GM21360 (cell line): ENCODE results near the gene A3GALT2.
"Not testable (repeated sequence)": the region's sequence is repeated elsewhere in the genome, so short reads cannot be mapped to it uniquely, and the experiment has no call there.

ENCODE experiments used
- ATAC-seq: cut with Tn5 transposase; IDR thresholded peaks from one replicate; pipeline ENCODE4 v1.9.1; 2021; ENCODE audit warnings: mild to moderate bottlenecking, moderate library complexity; ENCODE audit not compliant: unreplicated experiment

The A3GALT2 gene

GRCh38 chr1:33316601-33317000 is 4.3 kb downstream of the A3GALT2 start:
- ATAC-seq = no peak

- no peak for ATAC-seq
These were observed 6.5 kb downstream of the A3GALT2 start for GRCh38 chr1:33314416-33314815.

DNA sequence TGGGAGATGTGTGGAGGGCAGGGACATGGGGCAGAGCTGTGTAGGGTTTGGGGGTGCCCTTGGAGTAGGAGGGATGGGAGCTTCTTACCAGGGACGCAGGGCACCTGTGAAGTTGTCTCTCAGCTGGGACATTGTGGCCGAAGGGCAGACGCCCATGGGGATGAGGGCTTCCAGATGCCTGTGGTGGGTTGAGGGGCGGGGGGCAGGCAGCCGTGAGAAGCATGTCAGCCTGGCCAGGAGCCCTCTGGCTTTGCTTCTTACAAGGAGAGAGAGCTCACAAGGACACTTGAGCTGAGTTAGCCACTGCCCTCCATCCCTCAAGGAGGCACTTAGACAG is 8.5 kb downstream of the A3GALT2 start:
- ATAC-seq = no peak

DNA sequence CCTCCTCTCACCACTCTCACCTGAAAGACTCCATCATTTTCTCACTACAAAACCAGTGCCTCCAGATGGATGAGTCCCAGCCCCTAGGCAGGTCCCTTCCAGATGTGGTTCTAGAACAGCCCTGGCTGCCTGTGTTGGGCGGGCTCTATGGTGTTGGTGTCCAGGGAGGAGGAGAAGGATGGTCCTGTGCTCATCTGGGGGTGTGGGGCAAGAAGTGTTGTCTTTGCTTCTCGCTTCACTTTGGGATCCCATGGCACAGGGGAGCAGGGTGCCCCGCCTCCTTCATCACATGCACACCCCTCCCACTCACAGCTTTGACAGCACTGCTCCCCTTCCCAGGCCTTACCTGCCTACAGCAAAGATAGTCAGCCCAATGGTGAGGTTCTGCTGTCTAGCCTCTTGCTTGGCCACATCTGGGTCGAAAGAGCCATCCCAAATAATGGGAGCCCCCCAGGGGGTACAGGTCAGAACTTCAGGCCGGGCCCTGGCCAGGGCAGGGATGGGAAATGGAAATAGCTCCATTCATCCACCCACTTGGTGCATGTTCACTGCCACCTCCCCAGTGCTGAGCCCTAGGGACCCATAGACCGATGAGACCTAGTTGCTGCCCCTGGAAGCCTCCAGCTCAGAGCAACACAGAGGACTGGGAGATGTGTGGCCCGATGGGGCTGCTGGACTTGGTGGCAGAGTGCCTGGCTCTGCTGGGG is 9.0 kb downstream of the A3GALT2 start:
- ATAC-seq = no peak

- ATAC-seq = no peak
These were observed 10.2 kb downstream of the A3GALT2 start for GRCh38 chr1:33310702-33311101.

DNA sequence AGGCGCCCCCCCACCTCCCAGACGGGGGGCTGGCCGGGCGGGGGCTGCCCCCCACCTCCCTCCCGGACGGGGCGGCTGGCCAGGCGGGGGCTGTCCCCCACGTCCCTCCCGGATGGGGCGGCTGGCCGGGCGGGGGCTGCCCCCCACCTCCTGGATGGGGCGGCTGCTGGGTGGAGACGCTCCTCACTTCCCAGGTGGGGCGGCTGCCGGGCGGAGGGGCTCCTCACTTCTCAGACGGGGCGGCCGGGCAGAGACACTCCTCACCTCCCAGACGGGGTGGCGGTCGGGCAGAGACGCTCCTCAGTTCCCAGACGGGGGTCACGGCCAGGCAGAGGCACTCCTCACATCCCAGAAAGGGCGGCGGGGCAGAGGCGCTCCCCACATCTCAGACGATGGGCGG is 11.5 kb downstream of the A3GALT2 start:
- not testable (repeated sequence) for ATAC-seq

GRCh38 chr1:33307494-33307864 is 13.4 kb downstream of the A3GALT2 start:
- no peak for ATAC-seq

- no peak for ATAC-seq
These were observed 14.0 kb downstream of the A3GALT2 start for GRCh38 chr1:33306653-33307493.

DNA sequence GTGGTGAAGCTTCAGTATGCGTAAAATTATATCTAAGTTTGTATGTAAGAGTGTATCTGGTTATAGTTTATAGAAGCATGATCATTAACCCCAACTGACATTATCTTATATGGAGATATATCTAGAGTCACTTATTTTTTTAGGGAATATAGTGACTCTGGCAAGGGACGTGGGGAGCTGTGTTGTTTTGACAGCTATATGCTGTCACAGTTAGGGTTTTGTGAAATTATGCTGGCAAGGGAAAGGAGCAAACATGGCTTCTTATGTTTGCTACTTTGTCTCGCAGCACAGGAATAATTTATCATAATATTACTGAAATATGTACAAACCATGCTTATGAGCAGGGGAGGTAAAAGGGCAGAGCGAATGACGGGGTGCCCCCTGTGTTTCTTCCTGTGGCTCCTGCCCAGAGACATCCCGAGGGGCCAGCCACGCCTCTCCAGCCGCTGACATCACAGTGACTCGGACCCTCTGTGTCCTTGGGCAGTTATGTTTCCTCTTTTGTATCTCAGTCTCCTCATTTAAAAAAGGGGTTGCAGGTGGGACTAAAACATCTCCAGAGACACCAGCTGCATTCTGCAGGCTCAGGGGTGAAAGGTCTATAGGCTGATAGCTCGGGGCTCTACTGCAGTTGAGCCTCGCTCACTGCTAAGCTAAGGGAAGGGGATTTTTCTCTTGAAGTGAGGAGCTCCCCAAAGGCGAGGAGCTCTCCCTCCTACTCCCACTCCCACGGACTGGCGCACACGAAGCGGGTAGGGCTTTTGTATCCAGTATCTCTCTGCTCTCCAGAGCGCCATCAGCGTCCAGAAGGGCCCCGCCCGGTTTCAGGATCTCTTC is 14.9 kb downstream of the A3GALT2 start:
- ATAC-seq = no peak

DNA sequence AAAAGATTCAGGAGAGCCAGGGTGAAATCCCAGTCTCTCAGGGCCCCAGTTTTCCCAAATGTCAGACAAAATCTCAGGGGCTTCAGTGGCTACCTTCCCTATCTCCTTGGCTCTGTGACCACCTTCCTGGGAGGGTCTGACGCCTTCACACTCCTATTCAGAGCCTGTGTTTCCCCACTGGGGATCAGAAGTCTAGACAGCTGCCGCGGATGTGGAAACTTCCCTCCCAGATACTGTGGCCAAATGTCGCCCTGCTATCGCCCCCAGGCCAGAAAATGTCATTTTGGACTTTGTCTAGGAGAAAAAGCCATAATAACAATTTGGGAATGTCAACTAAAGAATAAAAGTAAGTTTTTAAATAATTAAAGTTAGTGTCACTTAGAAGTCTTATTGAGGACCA is 15.9 kb downstream of the A3GALT2 start:
- ATAC-seq = no peak

DNA sequence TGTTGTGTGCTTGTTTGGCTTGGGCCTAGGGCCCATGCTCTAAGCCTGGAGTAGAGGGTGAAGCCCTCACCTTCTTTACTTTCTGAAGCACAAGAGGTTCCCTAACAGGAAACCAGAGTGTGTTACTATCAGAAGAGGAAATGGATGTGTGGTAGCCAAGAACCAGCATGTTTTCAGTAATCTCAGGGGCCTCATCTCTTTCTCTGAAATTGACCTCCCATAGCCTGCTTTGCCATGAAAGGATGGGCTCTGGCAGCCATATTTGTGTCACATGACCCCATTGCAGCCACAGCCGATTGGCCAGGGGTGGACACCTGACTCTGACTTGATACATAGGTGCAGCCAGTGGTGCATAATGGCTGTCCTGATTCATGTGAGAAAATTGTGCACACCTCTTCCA is 18.6 kb downstream of the A3GALT2 start:
- no peak for ATAC-seq

DNA sequence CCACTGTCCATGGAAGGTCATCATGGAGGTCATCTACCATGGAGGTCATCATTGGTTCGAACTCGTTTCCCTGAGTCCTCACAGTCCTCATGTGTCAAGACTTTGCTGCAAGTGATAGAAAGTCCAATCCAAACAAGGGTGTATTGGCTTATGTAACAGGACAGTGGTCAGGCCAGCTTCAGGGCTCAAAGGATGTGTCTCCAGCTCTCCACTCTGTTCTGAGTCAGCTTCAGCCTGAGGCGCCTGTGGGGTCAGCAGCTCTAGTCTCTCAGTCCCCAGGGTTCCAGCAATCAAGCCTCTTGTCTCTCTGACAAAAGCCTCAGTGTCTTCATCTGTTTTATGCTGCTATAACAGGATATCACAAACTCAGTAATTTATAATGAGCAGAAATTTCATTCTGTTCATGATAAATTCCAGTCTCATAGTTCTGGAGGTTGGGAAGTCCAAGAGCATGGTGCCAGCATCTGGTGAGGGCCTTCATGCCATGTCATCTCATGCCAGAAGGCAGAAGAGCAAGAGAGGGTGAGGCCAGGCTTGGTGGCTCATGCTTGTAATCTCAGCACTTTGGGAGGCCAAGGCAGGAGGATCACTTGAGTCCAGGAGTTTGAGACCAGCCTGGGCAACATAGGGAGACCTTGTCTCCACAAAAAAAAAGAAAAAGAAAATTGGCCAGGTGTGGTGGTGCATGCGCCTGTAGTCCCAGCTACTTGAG is 19.5 kb downstream of the A3GALT2 start:
- ATAC-seq = no peak

- no peak for ATAC-seq
These were observed 20.2 kb downstream of the A3GALT2 start for GRCh38 chr1:33300673-33301072.

DNA sequence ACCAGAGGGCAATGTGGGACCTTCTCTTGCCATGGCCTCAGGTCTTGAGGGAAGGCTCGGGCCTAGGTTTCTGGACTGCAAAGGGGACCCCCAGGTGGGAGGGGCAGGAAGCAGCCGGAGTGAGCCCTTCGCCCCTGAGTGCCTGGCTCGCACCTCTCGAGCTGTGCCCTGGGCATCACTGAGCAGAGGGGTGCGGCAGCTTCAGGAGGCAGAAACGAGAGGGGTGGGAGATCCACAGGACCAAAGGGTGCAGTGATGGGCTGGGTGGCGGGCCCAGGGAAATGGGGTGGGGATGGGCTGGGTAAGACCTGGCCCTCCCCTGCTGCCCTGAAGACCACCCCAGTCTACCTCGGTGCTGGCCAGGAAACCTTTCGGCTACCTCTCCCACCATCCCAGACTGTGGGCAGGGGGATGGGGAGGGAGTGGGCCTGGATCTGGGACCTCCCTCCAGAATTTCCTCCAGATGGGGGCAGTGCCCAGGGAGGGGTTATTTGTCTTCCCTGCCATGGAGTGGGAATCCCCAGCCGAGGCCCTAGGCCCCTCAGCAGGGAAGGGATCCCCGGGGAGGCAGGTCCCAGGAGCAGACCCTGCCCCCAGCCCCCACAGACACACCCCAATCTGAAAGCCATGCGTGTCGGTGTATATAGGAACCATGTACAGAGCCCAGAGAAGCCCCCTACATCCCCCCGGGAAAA is 21.3 kb downstream of the A3GALT2 start:
- no peak for ATAC-seq

DNA sequence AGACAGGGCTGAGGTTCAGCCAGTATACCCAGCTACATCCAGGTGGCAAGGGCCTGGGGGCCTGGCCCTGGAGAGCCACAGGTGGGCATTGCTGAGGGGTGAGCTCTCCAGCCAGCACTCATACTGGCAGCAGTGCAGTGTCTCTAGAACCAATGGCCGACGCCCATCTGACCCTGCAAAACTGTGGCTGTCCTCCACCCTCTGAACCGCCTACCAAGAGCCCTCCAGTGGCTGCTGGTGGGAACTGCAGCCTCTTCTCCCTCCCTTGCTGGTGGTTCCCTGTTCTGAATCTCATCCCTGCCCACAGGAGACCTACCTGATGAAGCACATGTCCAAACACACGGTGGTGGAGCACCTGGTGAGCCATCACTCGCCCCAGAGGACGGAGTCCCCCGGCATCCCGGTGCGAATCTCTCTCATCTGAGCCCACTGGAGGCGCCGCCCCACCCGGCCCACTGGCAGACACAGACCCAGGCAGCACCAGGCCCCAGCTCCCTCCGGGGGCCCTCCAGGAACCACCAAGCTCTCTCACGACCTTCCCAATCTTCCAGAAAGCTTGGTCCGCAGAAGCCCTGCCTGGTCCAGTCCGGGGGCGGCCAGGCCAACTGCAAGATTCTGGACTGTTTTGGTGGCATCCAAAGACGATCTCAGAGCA is 22.1 kb downstream of the A3GALT2 start:
- no peak for ATAC-seq

DNA sequence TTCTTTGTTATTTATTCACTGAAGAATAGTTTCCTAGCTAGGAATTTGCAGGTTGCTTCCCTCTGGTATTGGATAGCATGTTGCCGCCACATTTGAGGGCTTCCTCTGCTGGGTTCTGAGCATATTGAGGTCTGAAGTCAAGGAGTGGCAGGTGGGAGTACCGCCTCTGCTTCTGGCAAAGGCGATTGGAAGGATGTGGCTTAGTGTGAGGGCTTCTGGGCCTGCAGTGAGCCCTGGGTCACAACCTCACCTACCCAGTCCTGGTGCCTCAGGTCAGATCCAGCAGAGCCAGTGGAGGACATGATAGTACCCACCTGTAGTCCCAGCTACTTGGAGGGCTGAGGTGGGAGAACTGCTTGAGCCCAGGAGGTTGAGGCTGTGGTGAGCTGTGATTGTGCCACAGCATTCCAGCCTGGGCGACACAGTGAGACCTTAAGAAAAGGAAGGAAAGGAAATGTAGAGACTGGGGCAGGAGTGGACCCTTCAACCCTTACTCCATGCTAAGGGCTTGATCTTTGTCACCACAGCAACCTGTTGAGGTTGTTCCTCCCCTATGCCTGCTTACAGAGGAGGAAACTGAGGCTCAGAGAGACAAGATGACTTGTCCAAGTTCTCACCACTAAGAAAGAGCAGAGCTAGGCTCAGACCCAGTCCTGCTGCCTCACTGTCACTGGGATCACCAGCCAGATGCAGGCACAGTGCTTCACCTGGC is 22.8 kb downstream of the A3GALT2 start:
- ATAC-seq = no peak

- no peak for ATAC-seq
These were observed 24.1 kb downstream of the A3GALT2 start for GRCh38 chr1:33296824-33297223.

- ATAC-seq = no peak
These were observed 24.8 kb downstream of the A3GALT2 start for GRCh38 chr1:33296082-33296458.

GRCh38 chr1:33295450-33296081 is 25.3 kb downstream of the A3GALT2 start:
- peak; percentile 77 for ATAC-seq
